Loucy (cell line): ENCODE data around the gene SSTR3.

ENCODE experiments used
- CTCF ChIP-seq: fragments of 200-600 bp; sonication (generic); conservative IDR thresholded peaks from 2 replicates; pipeline ENCODE4 v1.5.1; 2014; ENCODE audit warnings: mild to moderate bottlenecking, antibody characterized with exemption, low read length
- EZH2phosphoT487 ChIP-seq: fragments of 200-600 bp; IDR thresholded peaks from 2 replicates; pipeline ENCODE4 v1.6.1; 2018; ENCODE audit warnings: antibody characterized with exemption, mild to moderate bottlenecking, moderate library complexity, borderline replicate concordance

GRCh38 chr22:37211075-37211865 lies 1.0 kb downstream of the SSTR3 start:
- no peak for TF ChIP-seq EZH2phosphoT487
- TF ChIP-seq CTCF, result no peak
